RWPE1 (cell line): ENCODE data around the gene SLC25A28.
"Not testable (repeated sequence)": the region's sequence is repeated elsewhere in the genome, so short reads cannot be mapped to it uniquely, and the experiment has no call there.

Source experiments
- CTCF ChIA-PET: fragments of 350-600 bp; sonication (Branson Sonifier 250); formaldehyde crosslinking; extraction: SDS; loops from one replicate; lab custom pipeline; 2021; lab: Yijun Ruan, JAX
- POLR2A ChIA-PET: fragments of 400-600 bp; formaldehyde crosslinking; extraction: SDS; loops from one replicate; lab custom pipeline; 2020; ENCODE audit warnings: antibody characterized with exemption; ENCODE audit not compliant: low non-redundant PET; lab: Yijun Ruan, JAX
- DNase-seq: peaks from one replicate; pipeline ENCODE4 v3.0.0; 2012; ENCODE audit warnings: low spot score
- H3K27ac ChIP-seq: fragments of 450-650 bp; 2 replicates; pipeline ENCODE4 v1.5.1; 2017
- TF ChIP-seq, protein P1 (sequence below): fragments of 450-650 bp; conservative IDR thresholded peaks from 2 replicates; pipeline ENCODE4 v1.5.1; 2017; ENCODE audit warnings: low read depth, mild to moderate bottlenecking

Gene SLC25A28

DNA sequence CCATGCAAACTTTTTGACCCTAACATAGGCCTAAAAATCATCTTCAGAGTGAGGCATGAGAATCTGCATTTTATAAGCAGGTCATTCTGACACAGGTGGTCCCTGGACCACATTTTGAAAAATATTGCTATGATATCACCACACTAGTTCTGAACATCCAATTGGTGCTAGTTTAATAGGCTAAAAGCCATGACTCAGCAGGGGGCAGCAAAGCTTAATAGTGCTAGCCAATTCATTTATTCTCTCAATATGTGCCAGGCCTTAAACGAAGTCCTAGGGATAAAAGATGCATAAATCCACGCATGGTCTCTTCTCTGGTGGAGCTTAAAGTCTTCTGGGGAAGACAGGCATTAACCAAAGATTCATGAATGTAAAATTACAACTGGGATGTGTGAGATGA, 10.2 kb upstream of the SLC25A28 start:
- TF ChIP-seq, protein P1, sequence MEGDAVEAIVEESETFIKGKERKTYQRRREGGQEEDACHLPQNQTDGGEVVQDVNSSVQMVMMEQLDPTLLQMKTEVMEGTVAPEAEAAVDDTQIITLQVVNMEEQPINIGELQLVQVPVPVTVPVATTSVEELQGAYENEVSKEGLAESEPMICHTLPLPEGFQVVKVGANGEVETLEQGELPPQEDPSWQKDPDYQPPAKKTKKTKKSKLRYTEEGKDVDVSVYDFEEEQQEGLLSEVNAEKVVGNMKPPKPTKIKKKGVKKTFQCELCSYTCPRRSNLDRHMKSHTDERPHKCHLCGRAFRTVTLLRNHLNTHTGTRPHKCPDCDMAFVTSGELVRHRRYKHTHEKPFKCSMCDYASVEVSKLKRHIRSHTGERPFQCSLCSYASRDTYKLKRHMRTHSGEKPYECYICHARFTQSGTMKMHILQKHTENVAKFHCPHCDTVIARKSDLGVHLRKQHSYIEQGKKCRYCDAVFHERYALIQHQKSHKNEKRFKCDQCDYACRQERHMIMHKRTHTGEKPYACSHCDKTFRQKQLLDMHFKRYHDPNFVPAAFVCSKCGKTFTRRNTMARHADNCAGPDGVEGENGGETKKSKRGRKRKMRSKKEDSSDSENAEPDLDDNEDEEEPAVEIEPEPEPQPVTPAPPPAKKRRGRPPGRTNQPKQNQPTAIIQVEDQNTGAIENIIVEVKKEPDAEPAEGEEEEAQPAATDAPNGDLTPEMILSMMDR: peak; percentile 58
- POLR2A ChIA-PET: no interaction called here
- CTCF ChIA-PET: interaction anchor here (0.7 to 1.7 kb wide), 8 partner anchors 9 to 1930 kb away, joined by 3 to 5 read pairs (median 4); no protein-coding TSS in a partner anchor
- DNase-seq: peak; percentile 45
- no peak overlapping the region for H3K27ac ChIP-seq

DNA sequence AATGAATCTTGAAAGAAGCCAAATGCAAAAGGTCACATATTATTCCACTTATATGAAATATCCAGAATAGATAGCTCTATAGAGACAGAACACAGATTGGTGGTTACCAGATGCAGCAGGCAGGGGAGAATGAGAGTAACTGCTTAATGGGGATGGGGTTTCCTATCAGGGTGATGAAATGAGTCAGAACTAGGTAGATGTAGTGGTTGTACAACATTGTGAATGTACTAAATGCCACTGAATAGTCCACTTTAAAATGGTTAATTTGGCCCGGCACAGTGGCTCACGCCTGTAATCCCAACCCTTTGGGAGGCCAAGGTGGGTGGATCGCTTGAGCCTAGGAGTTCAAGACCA, 9.4 kb upstream of the SLC25A28 start:
- ChIA-PET POLR2A (no interaction called here), CTCF (interaction anchor here (1.0 to 1.7 kb wide), 2 partner anchors 37 to 82 kb away, joined by 5 read pairs; no protein-coding TSS in a partner anchor)
- no peak overlapping the region for H3K27ac ChIP-seq
- no peak for DNase-seq
- TF ChIP-seq, protein P1: no peak

DNA sequence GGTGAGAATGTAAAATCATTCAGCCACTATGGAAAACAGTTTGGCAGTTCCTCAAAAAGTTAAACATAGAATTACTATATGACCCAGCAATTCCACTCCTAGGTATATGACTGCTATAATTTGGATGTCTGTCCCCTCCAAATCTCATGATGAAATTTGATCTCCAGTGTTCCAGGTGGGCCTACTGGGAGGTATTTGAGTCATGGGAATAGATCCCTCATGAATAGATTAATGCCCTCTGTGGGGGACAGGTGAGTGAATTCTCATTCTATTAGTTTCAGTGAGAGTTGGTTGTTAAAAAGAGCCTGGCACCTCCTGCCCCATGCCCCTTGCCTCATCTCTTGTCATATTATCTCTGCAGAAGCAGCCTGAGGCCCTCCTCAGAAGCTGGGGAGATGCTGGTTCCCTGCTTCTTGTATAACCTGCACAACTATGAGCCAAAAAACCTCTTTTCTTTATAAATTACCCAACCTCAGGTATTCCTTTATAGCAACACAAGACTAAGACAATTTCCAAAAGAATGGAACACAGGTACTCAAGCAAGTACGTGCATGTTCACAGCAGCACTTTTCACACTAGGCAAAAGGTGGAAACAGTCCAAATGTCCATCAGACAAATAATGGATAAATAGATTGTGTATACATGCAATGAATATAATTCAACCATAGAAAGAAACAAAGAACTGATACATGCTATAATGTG, 8.8 kb upstream of the SLC25A28 start:
- ChIA-PET POLR2A (no interaction called here), CTCF (no interaction called here)
- DNase-seq: no peak
- TF ChIP-seq, protein P1: no peak
- H3K27ac ChIP-seq: no peak overlapping the region

DNA sequence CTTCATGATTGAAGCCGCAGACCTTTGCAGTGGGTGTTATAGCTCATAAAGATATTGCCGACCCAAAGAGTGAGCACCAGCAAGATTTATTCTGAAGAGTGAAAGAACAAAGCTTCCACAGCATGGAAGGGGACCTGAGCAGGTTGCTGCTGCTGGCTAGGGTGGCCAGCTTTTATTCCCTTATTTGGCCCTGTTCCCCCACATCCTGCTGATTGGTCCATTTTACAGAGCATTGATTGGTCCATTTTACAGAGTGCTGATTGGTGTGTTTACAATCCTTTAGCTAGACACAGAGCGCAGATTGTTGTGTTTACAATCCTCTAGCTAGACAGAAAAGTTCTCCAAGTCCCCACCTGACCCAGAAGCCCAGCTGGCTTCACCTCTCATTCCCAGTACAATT, 4.9 kb upstream of the SLC25A28 start:
- H3K27ac ChIP-seq, POLR2A ChIA-PET, DNase-seq: not testable (repeated sequence)
- CTCF ChIA-PET: interaction anchor here (0.5 kb wide), 1 partner anchor 894 kb away, joined by 5 read pairs; no protein-coding TSS in a partner anchor

DNA sequence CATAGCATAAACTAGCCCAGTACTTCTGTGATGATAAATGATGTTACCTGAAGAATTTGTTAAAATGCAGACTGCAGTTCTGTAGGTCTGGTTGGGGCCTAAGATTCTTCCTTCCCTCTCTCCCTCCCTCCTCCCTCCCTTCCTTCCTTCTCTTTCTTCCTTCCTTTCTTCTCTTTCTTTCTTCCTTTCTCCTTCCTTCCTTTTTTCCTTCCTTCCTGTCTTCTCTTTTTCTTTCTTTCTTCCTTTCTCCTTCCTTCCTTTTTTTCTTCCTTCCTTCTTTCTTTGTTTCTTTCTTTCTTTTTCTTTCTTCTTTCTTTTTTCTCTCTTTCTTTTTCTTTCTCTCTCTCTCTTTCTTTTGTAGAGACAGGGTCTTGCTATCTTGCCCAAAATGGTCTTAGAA, 3.7 kb upstream of the SLC25A28 start:
- ChIA-PET CTCF (interaction anchor here (0.8 kb wide), 1 partner anchor 1157 kb away, joined by 3 read pairs; no protein-coding TSS in a partner anchor), POLR2A (no interaction called here)
- H3K27ac ChIP-seq: no peak overlapping the region
- DNase-seq: no peak
- TF ChIP-seq, protein P1: no peak

DNA sequence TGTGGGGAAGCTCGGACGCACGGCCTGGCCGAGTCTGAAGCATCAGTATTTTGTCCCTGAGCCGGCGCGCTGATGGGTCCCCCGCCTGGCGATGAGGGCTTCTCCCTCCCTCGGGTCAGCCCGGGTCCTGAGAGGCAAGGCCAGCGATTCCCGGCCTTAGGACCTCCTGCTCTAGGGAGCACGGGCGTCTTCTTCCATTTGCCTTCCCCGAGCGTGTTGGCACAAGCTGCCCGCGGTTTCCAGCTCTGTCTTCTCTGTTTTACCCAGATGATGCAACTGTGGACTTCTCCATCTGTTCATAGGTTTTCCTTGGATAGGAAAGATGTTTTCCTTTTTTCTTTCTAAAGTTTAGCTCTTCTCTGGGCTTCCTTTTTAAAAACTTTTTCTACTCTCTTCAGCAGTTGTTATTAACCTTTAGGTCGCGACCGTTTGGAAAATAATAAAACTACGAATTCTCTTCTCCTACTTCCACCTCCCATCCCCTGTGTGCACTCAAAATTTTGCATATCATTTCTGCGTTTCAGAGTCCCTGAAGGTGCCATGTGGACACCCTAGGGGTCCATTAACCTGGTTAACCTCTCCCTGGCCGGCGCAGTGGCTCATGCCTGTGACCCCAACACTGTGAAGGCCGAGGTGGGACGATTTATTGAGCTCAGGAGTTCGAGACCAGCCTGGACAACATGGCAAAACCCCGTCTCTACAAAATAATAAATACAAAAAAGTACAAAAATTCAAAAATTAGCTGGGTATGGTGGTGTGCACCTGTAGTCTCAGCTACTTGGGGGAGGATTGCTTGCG, 1.4 kb upstream of the SLC25A28 start:
- H3K27ac ChIP-seq: peak overlapping the region; percentile 99
- ChIA-PET POLR2A (interaction anchor here (0.6 to 1.5 kb wide), 6 partner anchors 38 to 121 kb away, joined by 3 to 6 read pairs (median 4); partner anchors contain the start of gene ENTPD7), CTCF (interaction anchor here (0.9 to 1.5 kb wide), 3 partner anchors 9 to 89 kb away, joined by 3 to 6 read pairs (median 3); partner anchors contain the start of gene ENTPD7)
- DNase-seq: peak; percentile 74
- TF ChIP-seq, protein P1: no peak
